Smooth muscle cell (in vitro differentiated cells): Measurements from ENCODE around the gene CREB5. TPM values are rescaled to one million over a fixed set of nuclear protein-coding genes. Genes with fewer than 3 reads are reported as not detected.

Source experiments
- DNase-seq: peaks from one replicate; lab custom pipeline; 2025; ENCODE audit not compliant: unreplicated experiment; lab: John Stamatoyannopoulos, UW
- H2AFZ ChIP-seq: fragments of 200-600 bp; sonication (generic); 2 replicates; pipeline ENCODE4 v1.6.0; 2016; ENCODE audit warnings: antibody characterized with exemption, low read depth, mild to moderate bottlenecking
- H3F3A ChIP-seq: fragments of 200-600 bp; sonication (generic); 2 replicates; pipeline ENCODE4 v1.6.0; 2017; ENCODE audit warnings: antibody characterized with exemption, low read depth
- H3K27ac ChIP-seq: fragments of 200-600 bp; sonication (generic); 2 replicates; pipeline ENCODE4 v1.5.1; 2016; ENCODE audit warnings: low read depth, mild to moderate bottlenecking
- H3K27me3 ChIP-seq: fragments of 200-600 bp; sonication (generic); 2 replicates; pipeline ENCODE4 v1.6.1; 2016; ENCODE audit warnings: low read depth, mild to moderate bottlenecking
- H3K36me3 ChIP-seq: fragments of 200-600 bp; sonication (generic); 2 replicates; pipeline ENCODE4 v1.5.1; 2016; ENCODE audit warnings: low read depth
- H3K4me1 ChIP-seq: fragments of 200-600 bp; sonication (generic); 2 replicates; pipeline ENCODE4 v1.5.1; 2016; ENCODE audit warnings: low read depth
- H3K4me2 ChIP-seq: fragments of 200-600 bp; sonication (generic); 2 replicates; pipeline ENCODE4 v1.6.0; 2016; ENCODE audit warnings: mild to moderate bottlenecking
- H3K4me3 ChIP-seq: fragments of 200-600 bp; sonication (generic); 2 replicates; pipeline ENCODE4 v1.5.1; 2016; ENCODE audit warnings: mild to moderate bottlenecking
- H3K79me2 ChIP-seq: fragments of 200-600 bp; sonication (generic); 2 replicates; pipeline ENCODE4 v1.6.0; 2016; ENCODE audit warnings: low read depth, mild to moderate bottlenecking
- H3K9ac ChIP-seq: fragments of 200-600 bp; sonication (generic); 2 replicates; pipeline ENCODE4 v1.6.0; 2016; ENCODE audit warnings: low read depth
- H3K9me3 ChIP-seq: fragments of 200-600 bp; sonication (generic); replicated peaks from 2 replicates; pipeline ENCODE4 v1.5.1; 2016; ENCODE audit warnings: low read depth
- H4K20me1 ChIP-seq: fragments of 200-600 bp; sonication (generic); 2 replicates; pipeline ENCODE4 v1.6.0; 2016; ENCODE audit warnings: low read depth
- WGBS: methylation state at CpG from one replicate; pipeline ENCODE4 v1.1.7; 2016; ENCODE audit warnings: low lambda C conversion rate; 5-methylcytosine and 5-hydroxymethylcytosine counted together
- polyA plus RNA-seq: library from polyadenylated mRNA; unstranded; fragments of >200 nt; fragmentation: Nextera tagmentation; extraction: Ambion mirVana; gene quantifications from 2 replicates; pipeline ENCODE4 v1.2.1, GENCODE V29; 2016
- total RNA-seq: library from RNA; depleted of rRNA; stranded (reverse); fragments of >200 nt; gene quantifications from 2 replicates; pipeline ENCODE4 v1.2.3, GENCODE V29; 2014
- TF ChIP-seq, protein P1 (sequence below): fragments of 200-600 bp; sonication (generic); IDR thresholded peaks from 2 replicates; pipeline ENCODE4 v1.5.1; 2017; ENCODE audit warnings: borderline replicate concordance, mild to moderate bottlenecking, antibody characterized with exemption; ENCODE audit not compliant: insufficient read depth, poor library complexity, severe bottlenecking

Gene CREB5
- total and polyA plus RNA-seq, 2 experiments from 2014 or later: 6.2 to 18.2 TPM

DNA sequence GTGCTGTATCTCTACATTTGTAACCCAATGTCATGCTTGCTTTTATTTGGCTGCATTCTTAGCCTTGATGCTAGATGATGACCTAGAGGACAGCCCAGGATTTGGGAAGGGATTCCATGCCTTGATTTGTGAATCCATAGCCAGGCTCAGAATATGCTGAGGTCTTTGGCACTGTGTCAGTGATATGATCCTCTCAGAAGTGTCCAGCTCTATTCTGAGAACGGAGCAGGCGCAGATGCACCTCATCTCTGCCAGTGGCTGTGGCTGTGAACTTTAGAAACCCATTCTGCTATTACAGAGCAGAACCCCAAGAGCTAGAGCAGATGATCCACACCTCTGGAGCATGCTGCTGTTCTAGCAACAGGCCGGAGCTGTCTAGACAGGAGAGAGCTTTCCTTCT, 333.0 kb downstream of the CREB5 start:
- Histone ChIP-seq H3K4me2 (no peak overlapping the region), H2AFZ (no peak overlapping the region), H3K27ac (no peak overlapping the region), H3K9me3 (no peaks in the 10 kb centered on the region), H3K79me2 (no peaks in the 10 kb centered on the region), H3F3A (peaks cover 6% of the 10 kb centered on the region), H4K20me1 (no peaks in the 10 kb centered on the region), H3K4me3 (no peak overlapping the region), H3K36me3 (no peaks in the 10 kb centered on the region), H3K9ac (no peak overlapping the region), H3K27me3 (no peaks in the 10 kb centered on the region), H3K4me1 (peaks cover 33% of the 10 kb centered on the region)
- 95% methylated on average over 3 of the region's 3 CpGs for WGBS
- no peak for DNase-seq
- TF ChIP-seq, protein P1, sequence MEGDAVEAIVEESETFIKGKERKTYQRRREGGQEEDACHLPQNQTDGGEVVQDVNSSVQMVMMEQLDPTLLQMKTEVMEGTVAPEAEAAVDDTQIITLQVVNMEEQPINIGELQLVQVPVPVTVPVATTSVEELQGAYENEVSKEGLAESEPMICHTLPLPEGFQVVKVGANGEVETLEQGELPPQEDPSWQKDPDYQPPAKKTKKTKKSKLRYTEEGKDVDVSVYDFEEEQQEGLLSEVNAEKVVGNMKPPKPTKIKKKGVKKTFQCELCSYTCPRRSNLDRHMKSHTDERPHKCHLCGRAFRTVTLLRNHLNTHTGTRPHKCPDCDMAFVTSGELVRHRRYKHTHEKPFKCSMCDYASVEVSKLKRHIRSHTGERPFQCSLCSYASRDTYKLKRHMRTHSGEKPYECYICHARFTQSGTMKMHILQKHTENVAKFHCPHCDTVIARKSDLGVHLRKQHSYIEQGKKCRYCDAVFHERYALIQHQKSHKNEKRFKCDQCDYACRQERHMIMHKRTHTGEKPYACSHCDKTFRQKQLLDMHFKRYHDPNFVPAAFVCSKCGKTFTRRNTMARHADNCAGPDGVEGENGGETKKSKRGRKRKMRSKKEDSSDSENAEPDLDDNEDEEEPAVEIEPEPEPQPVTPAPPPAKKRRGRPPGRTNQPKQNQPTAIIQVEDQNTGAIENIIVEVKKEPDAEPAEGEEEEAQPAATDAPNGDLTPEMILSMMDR: no peak

DNA sequence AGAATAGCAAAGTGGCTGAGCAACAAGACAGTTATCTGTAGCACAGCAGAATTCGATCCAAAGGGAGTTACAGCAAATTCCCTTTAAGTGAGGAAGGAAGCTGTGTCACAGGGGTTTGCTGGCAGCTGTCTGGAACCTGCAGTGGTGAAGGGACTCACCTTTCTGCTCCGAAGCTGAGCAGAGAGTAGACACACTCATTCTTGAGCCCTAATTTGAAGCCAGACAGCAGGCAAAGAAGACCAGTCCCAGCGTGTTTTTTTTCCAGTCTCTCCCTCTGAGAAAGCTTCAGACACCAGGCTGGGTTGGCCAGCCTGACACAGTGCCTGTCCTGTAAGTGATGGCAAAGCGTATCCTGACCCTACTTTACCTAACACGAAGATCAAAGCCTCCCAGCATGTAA, 335.1 kb downstream of the CREB5 start:
- Histone ChIP-seq H3K27ac (no peak overlapping the region), H4K20me1 (no peaks in the 10 kb centered on the region), H3K9me3 (no peaks in the 10 kb centered on the region), H3K4me3 (no peak overlapping the region), H3K4me1 (peaks cover 33% of the 10 kb centered on the region), H3K79me2 (no peaks in the 10 kb centered on the region), H2AFZ (no peak overlapping the region), H3K4me2 (peak overlapping the region; percentile 29), H3K9ac (no peak overlapping the region), H3K36me3 (no peaks in the 10 kb centered on the region), H3K27me3 (no peaks in the 10 kb centered on the region), H3F3A (peaks cover 8% of the 10 kb centered on the region)
- 52% methylated on average over 5 of the region's 5 CpGs for WGBS
- no peak for DNase-seq
- TF ChIP-seq, protein P1: no peak

DNA sequence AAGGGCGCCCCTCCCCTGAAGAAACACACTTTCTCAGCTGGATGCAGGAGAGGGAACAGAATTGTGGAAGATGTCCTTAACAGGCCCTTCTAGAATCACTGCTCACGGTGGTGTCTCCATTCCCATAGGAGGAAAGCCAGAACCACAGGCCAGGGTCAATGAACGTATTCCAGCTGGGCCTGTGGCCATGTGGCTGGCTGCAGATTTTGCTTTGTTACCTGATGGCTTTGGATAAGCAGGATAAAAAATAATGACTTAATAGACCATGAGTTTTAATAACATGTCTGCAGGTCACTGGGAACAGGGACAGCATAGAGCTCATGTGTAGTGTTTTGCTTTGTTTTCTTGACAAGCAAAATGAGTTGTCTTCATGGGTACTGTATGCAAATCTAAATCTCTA, 335.5 kb downstream of the CREB5 start:
- 71% methylated on average over 3 of the region's 3 CpGs for WGBS
- no peaks in the 10 kb centered on the region for H4K20me1 ChIP-seq

DNA sequence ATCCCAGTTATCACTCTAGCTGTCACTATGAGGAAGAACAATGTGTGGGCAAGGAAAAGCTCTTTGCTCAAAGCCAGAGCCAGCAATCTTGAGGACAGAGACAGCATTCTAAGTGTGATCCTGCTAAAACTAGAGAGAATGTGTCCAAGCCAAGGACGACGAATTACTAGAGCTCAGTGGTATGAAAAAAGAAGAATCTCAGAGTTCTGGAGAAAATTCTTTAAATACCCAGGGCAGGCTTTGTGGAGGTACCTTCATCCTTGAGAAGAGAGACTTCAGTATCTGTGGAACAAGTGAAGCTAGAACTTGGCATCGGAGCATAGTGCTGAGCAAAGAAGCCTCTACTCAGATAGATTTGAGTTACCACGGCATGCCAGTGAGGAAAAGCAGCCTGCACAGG, 336.0 kb downstream of the CREB5 start:
- Histone ChIP-seq H3K79me2 (no peaks in the 10 kb centered on the region), H3K9me3 (no peaks in the 10 kb centered on the region), H3K4me2 (peak overlapping the region; percentile 29), H3K27me3 (no peaks in the 10 kb centered on the region), H3K36me3 (no peaks in the 10 kb centered on the region), H3F3A (peaks cover 8% of the 10 kb centered on the region), H3K4me3 (no peak overlapping the region), H3K4me1 (peaks cover 33% of the 10 kb centered on the region), H3K27ac (peak overlapping the region; percentile 11), H2AFZ (no peak overlapping the region), H4K20me1 (no peaks in the 10 kb centered on the region), H3K9ac (no peak overlapping the region)
- TF ChIP-seq, protein P1: no peak
- DNase-seq: no peak
- WGBS: 51% methylated on average over 4 of the region's 4 CpGs

More for the DNA sequence above, 335.5 kb downstream of the CREB5 start:
- peaks cover 33% of the 10 kb centered on the region for H3K4me1 ChIP-seq
- no peak for DNase-seq
- H3K9me3 ChIP-seq: no peaks in the 10 kb centered on the region
- H2AFZ ChIP-seq: no peak overlapping the region
- H3K4me3 ChIP-seq: no peak overlapping the region
- H3K79me2 ChIP-seq: no peaks in the 10 kb centered on the region
- H3K9ac ChIP-seq: no peak overlapping the region
- TF ChIP-seq, protein P1: no peak
- H3K4me2 ChIP-seq: peak overlapping the region; percentile 29
- H3K36me3 ChIP-seq: no peaks in the 10 kb centered on the region
- peak overlapping the region; percentile 11 for H3K27ac ChIP-seq
- H3K27me3 ChIP-seq: no peaks in the 10 kb centered on the region
- H3F3A ChIP-seq: peaks cover 8% of the 10 kb centered on the region
